ENCODE results near the gene TMED10.

GRCh38 chr14:75155169-75155568, 21.2 kb downstream of the TMED10 start:
- TF ChIP-seq POLR2A (IDR thresholded peaks at IDR 0.05) (no peak), EP300 (IDR thresholded peaks at IDR 0.05) (no peak)
- TF ChIP-seq, protein P1, sequence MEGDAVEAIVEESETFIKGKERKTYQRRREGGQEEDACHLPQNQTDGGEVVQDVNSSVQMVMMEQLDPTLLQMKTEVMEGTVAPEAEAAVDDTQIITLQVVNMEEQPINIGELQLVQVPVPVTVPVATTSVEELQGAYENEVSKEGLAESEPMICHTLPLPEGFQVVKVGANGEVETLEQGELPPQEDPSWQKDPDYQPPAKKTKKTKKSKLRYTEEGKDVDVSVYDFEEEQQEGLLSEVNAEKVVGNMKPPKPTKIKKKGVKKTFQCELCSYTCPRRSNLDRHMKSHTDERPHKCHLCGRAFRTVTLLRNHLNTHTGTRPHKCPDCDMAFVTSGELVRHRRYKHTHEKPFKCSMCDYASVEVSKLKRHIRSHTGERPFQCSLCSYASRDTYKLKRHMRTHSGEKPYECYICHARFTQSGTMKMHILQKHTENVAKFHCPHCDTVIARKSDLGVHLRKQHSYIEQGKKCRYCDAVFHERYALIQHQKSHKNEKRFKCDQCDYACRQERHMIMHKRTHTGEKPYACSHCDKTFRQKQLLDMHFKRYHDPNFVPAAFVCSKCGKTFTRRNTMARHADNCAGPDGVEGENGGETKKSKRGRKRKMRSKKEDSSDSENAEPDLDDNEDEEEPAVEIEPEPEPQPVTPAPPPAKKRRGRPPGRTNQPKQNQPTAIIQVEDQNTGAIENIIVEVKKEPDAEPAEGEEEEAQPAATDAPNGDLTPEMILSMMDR (IDR thresholded peaks at IDR 0.05): no peak
